ENCODE data around the gene RTL10.
A peak's percentile ranks its signal among the peaks of the same experiment; 100 is the strongest.

The RTL10 gene

DNA sequence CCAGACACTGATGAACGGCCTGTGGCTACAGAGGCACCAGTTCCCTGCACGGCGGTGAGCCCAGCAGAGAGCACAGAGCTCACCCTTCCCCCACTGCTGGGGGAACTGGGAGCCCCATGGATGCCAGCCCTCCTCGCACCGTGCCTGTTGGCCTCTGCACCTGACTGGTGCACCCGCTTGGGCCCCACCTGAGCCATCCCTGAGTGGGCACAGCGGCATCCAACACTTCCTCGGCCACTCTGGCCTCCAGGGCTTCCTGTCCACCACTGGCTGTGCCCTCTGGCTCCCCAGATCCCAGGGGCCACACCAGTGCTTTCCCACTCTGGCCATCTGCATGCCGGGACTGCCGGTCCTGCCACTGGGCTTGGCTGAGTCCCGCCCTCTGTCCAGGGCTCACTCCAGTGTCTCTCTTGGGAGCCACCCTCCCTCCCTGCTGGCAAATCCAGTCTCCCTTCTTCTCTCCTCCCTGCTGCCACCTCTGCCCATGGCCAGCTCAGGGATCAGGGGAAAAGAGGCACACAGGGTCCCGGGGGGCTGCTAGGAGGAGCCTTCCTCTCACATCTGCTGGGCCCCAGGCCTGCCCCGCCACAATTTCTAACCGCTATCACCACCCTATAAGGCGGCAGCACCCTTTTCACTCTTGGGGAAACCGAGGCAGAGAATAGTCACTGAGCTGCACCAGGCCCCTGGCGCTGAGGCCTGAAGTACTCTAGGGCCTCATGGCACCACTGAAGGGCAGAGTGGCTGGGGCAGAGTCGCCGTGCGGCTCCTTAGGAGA is 33.0 kb downstream of the RTL10 start:
- no peak for DNase-seq

DNA sequence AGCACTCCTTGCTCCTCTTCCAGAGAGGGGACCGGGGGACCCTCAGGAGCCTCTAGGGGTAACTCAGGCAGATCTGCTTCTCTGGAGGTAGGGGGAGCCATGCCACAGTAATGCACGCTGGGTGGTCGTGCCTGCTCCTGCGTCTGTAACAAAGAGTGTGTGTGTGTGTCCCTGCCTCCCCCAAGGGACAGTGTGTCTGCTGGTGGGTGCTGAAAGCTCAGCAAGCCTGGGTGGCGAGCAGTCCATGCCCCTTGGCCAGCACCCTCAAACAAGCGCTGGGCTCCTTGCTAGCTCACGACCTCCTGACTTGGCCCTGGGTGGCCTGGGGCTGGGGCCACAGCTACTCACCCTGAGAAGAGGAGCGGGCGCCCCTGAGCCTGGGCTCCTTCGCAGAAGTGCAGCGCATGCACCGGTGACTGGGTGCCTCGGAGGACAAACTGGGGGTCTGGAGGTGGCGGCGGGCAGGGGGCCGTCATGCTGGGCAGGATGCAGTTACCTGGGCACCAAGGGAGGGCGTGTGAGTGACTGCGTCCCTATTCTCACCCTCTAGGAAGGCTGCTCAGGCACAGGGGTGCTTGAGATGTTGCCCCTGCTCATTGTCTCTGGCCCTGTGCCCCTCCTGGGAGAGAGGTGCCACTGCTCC is 33.7 kb downstream of the RTL10 start:
- DNase-seq, result peak; percentile 29

DNA sequence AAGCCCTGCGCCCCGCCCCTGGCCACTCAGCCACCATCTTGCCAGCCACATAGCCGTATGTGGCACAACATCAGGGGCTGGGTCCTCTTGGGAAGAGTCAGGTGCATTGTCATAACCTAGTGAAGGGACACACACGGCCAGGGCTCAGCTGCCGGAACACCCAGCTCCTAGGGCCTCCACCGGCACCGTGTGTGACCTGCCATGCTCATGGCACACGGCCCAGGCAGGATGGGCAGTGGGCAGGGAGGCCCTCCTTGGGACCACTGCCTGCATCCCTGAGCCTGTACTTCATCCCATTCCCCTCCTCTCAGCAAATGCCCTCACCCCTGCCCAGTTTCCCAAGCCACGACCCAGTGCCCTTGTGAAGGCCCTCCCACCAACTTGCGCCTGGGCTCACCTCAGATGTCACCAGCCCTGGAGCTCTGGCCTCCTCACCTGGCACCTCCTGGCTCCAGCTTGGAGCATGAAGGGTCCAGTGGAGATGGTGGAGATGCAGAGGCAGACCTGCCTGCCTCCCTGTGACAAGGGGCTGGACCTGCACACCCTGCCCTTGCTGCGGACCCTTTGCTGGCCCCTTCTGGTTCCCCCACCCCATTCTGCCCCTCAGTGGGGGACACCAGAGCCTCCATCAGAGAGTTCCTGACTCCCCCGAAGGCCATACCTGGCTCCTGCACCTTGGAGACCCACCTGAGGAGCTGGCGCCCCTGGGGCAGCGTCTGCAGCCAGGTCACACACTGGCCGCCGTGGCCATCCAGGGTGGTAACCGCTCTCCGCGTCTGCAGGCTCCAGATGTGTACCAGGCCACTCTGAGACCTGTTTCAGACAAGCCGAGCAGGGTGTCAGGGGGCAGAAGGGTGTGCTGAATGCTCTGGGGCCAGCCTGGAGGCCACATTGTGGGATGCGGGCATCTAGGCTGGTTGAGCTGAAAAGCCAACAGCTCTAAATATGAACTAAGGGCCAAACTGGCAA is 34.5 kb downstream of the RTL10 start:
- no peak for DNase-seq

DNA sequence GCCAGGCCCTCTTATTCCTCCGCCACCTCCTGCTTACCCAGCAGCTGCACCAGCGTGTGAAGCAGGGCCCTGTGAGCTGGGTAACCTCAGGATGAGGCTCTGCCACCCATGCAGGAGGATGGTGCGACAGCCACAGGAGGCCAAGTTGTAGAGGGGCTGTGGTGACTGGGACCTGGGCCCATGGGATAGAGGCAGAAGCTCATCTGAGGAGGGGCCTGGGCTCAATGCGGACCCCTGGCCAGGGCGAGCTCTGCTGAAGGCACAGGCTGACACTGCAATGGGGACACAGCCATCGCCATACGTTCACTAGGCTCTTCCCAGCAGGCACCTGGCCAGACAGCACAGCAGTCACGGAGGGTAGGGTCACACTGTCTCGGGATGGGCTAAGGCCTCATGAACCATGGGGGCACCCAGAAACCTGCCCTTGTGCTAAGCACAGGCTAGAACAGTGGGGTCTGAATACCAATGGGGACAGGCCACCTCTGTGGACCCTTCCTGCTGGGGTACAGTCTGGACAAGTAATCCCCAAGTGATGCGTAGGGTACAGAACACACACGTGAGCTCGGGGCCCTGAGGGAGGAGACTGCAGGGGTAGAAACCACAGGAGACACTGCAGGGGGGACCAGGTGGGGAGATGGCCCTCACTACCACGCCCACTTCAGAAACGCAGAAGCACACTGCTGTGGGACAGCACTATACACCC is 35.3 kb downstream of the RTL10 start:
- no peak for DNase-seq

DNA sequence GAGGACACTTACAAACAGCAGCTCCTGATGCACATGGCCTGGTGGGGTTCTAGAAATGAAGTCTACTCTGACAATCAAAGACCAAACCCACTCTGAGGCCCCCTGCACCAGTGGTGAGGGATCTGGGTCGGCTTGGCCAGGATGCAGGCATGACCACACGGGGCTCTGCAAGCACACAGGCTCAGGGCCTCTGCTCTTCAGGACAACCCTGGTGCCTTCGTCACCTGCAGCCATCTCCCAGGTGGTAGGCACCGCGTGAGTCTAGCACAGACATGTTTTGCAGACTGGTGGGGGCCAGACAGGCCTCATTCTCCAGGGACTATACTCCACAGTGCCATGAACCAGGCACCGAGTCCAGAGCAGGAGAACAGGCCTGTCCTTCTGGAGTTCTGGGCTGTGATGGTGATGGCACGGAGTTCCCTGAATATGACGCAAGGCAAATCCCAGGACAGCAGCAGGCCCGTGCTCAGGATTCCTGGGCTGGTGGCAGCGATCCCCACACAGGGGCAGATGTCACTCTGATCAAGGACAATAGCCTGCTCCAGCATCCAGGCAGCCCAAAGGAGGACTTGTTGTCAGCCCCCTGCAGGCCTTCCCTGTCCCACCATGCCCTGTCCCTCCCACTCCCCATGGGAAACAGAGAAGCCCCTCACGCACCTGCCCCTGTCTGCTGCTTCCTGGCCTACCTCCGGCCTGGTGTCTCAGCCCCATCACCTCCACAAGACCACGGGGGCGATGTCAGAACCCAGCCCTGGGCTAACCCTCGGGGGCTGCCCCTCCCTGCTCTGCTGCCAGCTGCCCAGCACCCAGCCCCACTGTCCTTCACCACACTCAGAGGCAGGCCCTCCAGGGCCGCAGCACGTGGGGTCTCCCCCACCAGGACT is 36.1 kb downstream of the RTL10 start:
- DNase-seq, result no peak

DNA sequence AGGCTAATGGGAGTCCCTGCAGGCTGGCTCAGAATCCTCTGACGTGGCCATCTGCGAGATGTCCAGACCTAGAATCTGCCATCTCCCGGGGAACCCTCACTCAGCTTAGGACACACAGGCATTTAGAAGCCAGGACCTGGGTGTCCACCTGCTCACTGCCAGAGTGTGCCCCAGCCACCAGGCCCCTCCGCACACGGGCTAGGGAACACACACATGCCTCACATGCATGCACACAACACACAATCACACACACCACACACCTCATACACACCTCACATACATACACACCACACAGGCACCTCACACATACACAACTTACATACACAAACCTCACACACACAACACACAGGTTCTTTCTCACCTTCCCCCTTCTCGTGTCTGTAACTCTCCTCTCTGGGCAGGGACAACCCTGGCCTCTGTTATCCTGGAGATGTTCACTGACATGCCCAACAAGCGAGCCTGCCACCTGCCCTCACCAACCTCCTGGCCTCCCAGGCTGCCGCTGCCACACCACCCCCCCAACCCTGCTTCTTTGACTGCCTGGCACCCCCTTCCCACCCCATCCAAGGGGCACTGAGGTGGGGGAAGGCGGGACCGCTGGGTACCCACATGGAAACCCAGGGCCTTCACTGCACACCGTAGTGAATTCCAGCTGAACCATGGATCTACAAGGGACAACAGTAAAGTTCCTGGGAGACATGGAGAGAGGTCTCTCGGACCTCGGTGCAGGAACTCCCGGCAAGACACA is 38.1 kb downstream of the RTL10 start:
- no peak for DNase-seq

DNA sequence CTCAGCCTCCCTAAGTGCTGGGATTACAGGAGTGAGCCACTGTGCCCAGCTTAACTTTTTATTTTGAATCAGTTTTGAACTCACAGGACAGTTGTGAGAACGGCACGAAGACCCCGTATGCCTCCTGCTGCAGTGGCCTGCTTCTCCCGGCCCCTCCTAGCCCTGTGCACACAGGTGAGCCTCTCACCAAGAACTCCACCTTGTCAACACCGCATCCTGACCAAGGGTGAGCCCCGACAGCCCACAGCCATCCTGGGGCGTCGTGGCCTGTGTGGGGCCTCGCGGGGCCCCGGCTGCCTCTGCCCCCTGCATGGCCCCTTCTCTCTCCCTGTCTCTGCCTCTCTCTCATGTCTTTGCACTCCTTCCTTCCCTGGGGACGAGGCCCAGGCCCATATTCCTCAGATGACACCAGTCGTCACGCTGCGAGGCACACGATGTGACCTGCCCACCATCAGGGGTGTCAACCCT is 38.8 kb downstream of the RTL10 start:
- DNase-seq, result no peak

DNA sequence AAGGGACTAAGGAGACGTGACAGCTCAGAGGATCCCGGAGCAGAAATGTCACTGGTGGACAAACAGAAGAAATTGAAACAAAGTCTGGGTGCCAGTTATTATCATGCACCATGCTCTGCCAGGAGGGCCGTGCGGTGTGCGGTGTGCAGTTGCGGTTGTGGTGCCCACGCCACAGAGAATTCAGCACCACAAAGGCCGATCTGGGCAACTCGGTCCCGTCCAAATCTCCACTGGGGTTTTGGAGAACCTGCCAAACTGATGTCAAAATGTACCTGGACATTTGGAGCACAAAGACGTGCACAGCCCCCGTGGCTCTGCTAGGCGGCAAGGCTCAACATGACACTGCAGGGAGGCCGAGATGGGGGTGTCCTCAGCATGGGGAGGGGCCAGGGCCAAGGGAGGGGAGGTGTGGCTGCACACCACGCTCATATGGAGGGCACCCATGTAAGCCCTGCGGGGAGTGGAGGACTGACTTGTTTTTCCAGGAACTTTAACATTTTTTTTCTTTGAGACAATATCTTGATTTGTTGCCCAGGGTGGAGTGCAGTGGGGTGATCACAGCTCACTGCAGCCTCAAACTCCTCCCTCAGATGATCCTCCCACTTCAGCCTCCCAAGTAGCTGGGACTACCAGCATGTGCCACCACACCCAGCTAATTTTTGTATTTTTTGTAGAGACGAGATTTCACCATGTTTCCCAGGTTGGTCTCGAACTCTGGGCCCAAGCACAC is 39.4 kb downstream of the RTL10 start:
- peak; percentile 48 for DNase-seq

DNA sequence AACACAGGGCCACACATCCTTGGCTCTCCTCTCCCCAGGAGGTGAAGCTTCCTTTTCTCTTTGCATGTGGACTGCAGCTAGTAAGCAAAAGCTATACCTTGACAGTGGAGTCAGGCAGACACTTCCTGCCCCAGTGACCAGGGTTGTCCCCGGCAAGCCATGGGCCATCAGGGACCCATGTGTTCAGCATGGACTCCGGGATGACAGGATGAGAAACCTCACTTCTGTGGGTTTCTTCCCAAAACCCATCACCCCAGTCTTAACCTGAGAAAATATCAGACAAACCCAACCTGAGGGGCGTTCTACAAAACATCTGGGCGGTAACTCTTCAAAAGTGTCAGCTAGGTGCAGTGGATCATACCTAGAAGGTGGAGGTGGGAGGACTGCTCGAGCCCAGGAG is 40.2 kb downstream of the RTL10 start:
- no peak for DNase-seq

DNA sequence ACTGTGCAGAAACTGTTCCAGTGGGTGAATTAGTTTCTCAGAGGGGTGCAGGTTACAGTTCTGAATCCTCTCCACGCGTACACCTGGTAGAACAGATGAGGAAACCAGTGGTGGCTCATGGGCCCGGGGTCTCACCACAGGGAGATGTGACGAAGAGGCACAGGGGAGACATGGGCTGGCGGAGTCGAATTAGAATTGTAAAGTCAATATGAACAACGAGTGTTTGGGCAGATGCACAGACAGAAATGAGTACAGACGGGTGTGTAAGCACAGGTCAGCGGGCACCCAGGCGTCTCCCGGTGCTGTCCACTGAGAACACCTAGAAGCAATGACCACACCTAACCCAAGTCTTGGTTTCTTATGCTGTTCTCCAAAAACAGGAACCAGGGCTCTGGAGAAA is 41.8 kb downstream of the RTL10 start:
- DNase-seq, result no peak

DNA sequence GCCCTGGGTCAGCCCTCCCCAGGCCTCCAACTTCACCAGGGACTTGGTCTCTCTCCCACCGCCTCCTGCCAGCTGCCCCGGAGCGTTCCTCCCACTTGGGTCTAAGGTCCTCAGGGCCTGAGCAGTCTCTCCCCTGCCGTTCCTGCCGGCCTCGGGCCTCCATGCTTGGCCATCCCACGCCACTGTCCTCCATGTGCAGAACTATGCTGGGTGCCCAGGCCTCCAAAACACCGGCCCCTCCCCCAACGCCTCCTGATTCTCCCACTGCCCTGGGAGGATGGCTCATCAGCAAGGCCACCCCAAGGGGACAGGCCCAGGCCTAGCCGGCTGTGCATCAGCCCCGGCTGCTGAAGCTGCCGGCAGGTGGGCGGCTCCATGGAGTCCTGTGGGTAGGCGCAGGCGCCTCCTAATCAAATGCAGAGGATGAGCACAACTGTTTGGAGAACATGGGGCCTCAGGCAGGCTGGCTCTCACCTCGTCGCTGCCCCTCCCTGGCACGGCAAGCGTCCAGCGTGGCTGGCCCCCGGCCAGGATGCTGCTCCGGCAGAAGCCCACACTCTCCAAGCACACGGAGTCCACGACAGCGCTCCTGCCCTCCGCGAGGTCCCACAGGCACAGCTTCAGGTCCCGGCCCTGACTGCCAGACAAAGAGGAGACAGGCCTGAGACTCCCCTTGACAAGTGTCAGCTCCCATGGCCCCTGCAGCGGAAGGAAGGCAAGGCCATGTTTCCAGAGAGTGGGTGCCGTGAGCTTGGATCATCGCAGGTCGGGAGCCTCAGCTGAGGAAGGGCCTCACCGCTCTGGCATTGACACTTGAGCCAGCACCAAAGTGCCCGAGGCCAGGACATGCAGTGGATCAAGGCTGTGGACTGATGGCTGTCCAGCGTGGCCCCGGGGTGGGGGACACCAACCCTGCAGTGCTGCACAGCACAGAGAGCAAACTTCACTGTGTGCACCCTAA is 42.6 kb downstream of the RTL10 start:
- no peak for DNase-seq

DNA sequence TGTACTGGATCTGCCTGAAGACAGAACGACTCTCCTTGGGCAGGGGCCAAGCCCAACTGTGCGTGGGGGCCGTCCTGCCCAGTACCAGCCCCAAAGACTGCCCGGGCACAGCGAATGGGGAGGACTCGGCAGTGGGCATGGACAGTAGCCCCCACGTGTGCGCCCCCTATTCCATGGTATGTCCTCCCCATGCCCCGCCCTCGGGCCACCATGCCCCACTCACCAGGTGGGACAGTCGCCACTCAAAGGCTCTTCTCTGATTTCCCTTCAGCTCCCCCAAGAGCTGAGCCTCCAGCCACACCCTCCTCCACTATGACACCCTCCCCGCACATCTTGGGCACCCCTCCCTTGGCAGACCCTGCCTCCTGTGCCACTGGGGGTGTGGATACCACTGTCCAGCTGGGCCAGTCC is 43.5 kb downstream of the RTL10 start:
- no peak for DNase-seq

DNA sequence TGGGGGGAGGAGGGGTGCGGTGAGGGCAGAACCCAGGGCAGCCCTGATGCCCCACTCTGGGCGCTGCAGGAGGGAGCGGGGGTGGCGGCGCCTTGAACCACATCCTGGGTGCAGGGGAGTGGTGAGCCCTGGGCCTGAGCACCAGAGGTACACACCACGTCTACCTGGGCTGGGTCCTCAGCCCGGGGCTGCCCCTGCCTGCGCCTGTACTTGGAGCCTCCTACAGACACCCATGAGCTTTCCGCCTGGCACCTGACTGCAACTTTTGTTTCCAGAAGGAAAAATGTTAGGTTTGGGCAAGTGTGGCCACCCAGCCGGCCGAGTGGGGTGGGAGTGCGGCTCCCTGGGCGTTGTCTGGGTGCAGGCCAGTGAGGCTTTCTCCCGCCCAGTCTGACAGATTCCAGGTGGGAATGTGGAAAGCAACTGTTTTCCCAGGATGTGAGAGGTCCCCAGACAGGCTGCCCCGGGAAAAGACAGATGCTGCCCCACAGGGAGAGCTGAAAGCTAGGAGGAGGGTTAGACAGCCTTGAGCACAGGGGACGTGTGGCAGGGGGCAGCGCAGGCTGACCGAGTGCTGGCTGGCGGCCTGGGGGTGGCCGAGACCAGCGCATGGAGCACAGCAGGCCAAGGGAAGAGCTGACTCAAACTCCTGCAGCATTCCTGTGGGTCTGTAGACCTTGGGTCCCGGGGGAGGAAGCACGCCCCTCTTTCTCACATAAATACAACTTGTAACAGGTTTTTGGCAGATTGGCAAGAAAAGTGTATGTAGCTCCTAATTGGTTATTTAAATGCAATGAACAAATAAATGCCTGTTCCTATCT is 44.1 kb downstream of the RTL10 start:
- no peak for DNase-seq

DNA sequence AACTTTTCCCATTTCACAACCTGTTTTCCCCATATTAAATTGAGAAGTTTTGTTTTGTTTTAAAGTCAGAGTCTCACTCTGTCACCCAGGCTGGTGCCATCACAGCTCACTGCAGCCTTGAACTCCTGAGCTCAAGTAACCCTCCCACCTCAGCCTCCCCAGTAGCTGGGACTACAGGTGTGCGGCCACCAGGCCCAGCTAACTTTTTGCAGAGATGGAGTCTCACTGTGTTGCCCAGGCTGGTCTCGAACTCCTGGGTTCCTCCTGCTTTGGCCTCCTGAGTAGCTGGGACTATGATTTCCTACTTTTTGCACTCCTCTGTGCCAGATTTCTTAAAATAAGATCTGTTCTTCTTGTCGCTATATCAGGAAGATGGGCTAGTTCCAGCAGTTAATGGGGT is 44.9 kb downstream of the RTL10 start:
- DNase-seq, result no peak

DNA sequence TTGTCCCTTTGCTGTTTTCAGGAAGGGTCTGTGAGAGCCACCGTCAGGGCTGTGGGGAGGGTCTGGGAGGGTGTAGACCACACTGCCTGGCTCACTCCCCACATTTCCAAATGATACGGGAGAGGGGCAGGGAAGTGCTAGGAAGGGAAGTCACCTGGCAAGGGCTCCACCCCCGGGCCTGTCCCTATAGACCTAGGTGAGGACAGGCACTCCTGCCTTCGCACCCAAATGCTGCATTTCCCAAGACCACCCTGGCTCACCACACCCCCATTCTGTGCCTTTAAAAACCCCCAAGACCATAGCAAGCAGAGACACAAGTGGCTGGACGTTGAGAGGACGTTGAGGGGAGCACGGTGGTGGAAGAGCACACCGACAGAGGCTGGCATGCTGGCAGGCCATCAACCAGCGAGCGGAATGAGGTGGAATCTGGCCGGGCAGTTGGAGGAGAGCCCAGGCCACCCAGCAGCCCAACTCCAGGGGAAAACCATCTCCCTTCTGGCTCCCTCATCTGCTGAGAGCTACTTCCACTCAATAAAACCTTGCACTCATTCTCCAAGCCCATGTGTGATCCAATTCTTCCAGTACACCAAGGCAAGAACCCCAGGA is 45.7 kb downstream of the RTL10 start:
- no peak for DNase-seq

DNA sequence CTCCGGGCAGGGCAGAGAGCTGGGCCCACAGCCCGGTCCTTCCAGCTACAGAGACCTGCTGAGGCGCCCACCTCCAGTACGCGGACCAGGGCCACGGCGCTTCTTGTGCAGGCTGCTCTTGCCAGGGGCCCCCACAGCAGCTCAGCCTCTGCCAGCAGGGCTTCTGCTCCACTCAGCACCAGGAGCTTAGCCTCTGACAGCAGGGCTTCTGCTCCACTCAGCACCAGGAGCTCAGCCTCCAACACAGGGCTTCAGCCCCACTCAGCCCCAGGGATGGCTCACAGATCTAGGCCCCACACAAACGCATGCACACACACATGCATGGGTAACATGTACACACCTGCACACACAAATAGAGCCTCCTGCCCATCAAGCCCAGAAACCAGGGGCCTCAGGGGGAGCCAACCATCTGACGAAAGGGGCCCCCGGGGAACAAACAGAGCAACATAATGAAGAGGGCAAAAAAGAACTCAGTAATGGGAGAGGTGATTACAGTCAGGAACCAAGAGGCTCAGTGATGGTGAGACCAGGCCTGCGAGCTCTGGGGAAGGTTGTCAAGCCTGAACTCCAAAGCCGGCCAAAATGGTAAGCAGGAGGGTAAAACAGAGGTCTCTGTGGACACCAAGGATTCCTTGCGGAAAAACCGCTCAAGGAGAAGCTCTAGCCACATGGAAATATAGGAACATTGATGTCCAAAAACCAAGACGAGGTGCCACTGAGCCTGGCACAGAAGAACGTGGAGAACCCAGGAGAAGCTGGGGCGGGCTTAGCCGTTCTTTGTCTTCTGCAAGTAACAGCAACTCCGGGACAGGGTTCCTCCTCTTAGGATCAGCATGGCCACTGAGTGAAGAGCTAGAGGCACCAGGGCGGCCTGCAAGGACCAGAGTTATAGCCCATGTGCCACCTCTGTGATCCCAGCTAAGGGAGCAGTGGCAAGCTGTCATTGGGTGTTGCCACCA is 46.5 kb downstream of the RTL10 start:
- DNase-seq, result no peak
